HepG2 (cell line): Measurements from ENCODE around the gene CTBP1. TPM values are rescaled to one million over a fixed set of nuclear protein-coding genes. Genes with fewer than 3 reads are reported as not detected.

Source experiments
- ARNT ChIP-seq: fragments of 450-650 bp; IDR thresholded peaks from 2 replicates; pipeline ENCODE4 v1.6.1; 2017
- ATF2 ChIP-seq: sonication (generic); formaldehyde crosslinking; IDR thresholded peaks from 2 replicates; pipeline ENCODE4 v1.4.0; 2020; ENCODE audit warnings: missing genetic modification reagents
- BHLHE40 ChIP-seq: IDR thresholded peaks from 2 replicates; pipeline ENCODE4 v1.6.1; 2011; ENCODE audit warnings: low read length, improper control_type of control experiment
- BRCA1 ChIP-seq: sonication (generic); formaldehyde crosslinking; IDR thresholded peaks from 2 replicates; pipeline ENCODE4 v1.4.0; 2020; ENCODE audit warnings: missing genetic modification reagents
- FOXP1 ChIP-seq, 2 experiments: fragments of 450-650 bp in 1 of 2; IDR thresholded peaks; 2 replicates each; pipeline ENCODE4 v1.6.1; 2017 to 2018; ENCODE audit warnings: antibody characterized with exemption in 1 of 2
- KLF11 ChIP-seq: IDR thresholded peaks from 2 replicates; pipeline ENCODE4 v1.6.1; 2016; ENCODE audit warnings: missing compliant biosample characterization
- LBX2 ChIP-seq: sonication (generic); formaldehyde crosslinking; IDR thresholded peaks from 2 replicates; pipeline ENCODE4 v1.5.0; 2020; ENCODE audit warnings: missing genetic modification reagents, mild to moderate bottlenecking, borderline replicate concordance
- RAD21 ChIP-seq: fragments of 450-650 bp; formaldehyde crosslinking; IDR thresholded peaks from 2 replicates; pipeline ENCODE4 v1.5.0; 2020; ENCODE audit warnings: mild to moderate bottlenecking
- SMC3 ChIP-seq: IDR thresholded peaks from 2 replicates; pipeline ENCODE4 v1.6.1; 2011; ENCODE audit warnings: low read length, improper control_type of control experiment
- STAG1 ChIP-seq: sonication (generic); formaldehyde crosslinking; IDR thresholded peaks from 2 replicates; pipeline ENCODE4 v1.4.0; 2020; ENCODE audit warnings: missing genetic modification reagents
- TAF15 ChIP-seq: fragments of 200-400 bp; formaldehyde crosslinking; IDR thresholded peaks from one replicate; pipeline ENCODE4 v1.6.1; 2018; ENCODE audit warnings: mild to moderate bottlenecking, low read depth, low read length; ENCODE audit not compliant: poor library complexity, severe bottlenecking
- ZBTB38 ChIP-seq: sonication (generic); formaldehyde crosslinking; IDR thresholded peaks from 2 replicates; pipeline ENCODE4 v1.5.1; 2020; ENCODE audit warnings: mild to moderate bottlenecking, missing genetic modification reagents
- ZC3H13 ChIP-seq: sonication (generic); formaldehyde crosslinking; IDR thresholded peaks from 2 replicates; pipeline ENCODE4 v1.8.1; 2023; ENCODE audit warnings: mild to moderate bottlenecking, missing genetic modification reagents, moderate library complexity
- ZNF234 ChIP-seq: sonication (generic); formaldehyde crosslinking; conservative IDR thresholded peaks from 2 replicates; pipeline ENCODE4 v1.5.1; 2020; ENCODE audit warnings: mild to moderate bottlenecking, missing genetic modification reagents
- ZNF367 ChIP-seq: sonication (generic); formaldehyde crosslinking; IDR thresholded peaks from 2 replicates; pipeline ENCODE4 v1.4.0; 2020; ENCODE audit warnings: missing genetic modification reagents, borderline replicate concordance
- ZNF383 ChIP-seq: sonication (generic); formaldehyde crosslinking; IDR thresholded peaks from 2 replicates; pipeline ENCODE4 v1.4.0; 2020; ENCODE audit warnings: missing genetic modification reagents, mild to moderate bottlenecking, borderline replicate concordance
- ZNF563 ChIP-seq: sonication (generic); formaldehyde crosslinking; IDR thresholded peaks from 2 replicates; pipeline ENCODE4 v1.8.0; 2022; ENCODE audit warnings: mild to moderate bottlenecking, moderate library complexity, missing genetic modification reagents
- ZNF580 ChIP-seq: IDR thresholded peaks from 2 replicates; pipeline ENCODE4 v1.6.1; 2016; ENCODE audit warnings: low read depth, borderline replicate concordance
- ZNF605 ChIP-seq: sonication (generic); formaldehyde crosslinking; IDR thresholded peaks from 2 replicates; pipeline ENCODE4 v1.8.0; 2022; ENCODE audit warnings: mild to moderate bottlenecking, missing genetic modification reagents
- ZNF816 ChIP-seq: sonication (generic); formaldehyde crosslinking; IDR thresholded peaks from 2 replicates; pipeline ENCODE4 v1.8.0; 2022; ENCODE audit warnings: missing genetic modification reagents, mild to moderate bottlenecking, borderline replicate concordance
- ZNF850 ChIP-seq: sonication (generic); formaldehyde crosslinking; conservative IDR thresholded peaks from 2 replicates; pipeline ENCODE4 v1.9.0; 2021; ENCODE audit warnings: mild to moderate bottlenecking, missing genetic modification reagents
- polyA plus RNA-seq, 8 experiments: library from polyadenylated mRNA; depleted of rRNA in 3 of 8; stranded (reverse) in 7 of 8; unstranded in 1 of 8; fragments of >200 nt; fragmentation: Illumina TruSeq in 4 of 8; extraction: Trizol in 4 of 8; gene quantifications; 2 replicates each; pipeline versions ENCODE4 v1.2.1 to v1.2.3, GENCODE V29; 2011 to 2016; ENCODE audit warnings: low read depth in 4 of 8, missing spikeins in 1 of 8, mixed read lengths in 1 of 8; ENCODE audit not compliant: insufficient read depth in 1 of 8
- total RNA-seq, 5 experiments: library from RNA; depleted of rRNA; stranded (reverse); fragments of >200 nt; fragmentation: Illumina TruSeq; extraction: Trizol; gene quantifications; 2 replicates each; pipeline ENCODE4 v1.2.3, GENCODE V29; 2016; ENCODE audit warnings: low read depth in 1 of 5
- TF ChIP-seq, protein P1 (sequence below): sonication (generic); formaldehyde crosslinking; IDR thresholded peaks from 2 replicates; pipeline ENCODE4 v1.5.0; 2020; ENCODE audit warnings: mild to moderate bottlenecking, missing genetic modification reagents, moderate library complexity
- TF ChIP-seq, protein P2 (sequence below): fragments of 450-650 bp; IDR thresholded peaks from 2 replicates; pipeline ENCODE4 v1.6.1; 2016
- TF ChIP-seq, protein P3 (sequence below), 2 experiments: fragments of 450-650 bp in 1 of 2; sonication (generic) in 1 of 2; formaldehyde crosslinking; IDR thresholded peaks; 2 replicates each; pipeline versions ENCODE4 v1.5.0 to v1.8.0; 2020 to 2022; ENCODE audit warnings: mild to moderate bottlenecking in 1 of 2, missing genetic modification reagents in 1 of 2

Gene CTBP1
- total and polyA plus RNA-seq, 2 of the 13 experiments (the other 11 are each of a cell fraction or from before 2014, with no cell fraction given) = 78.5 to 112 TPM

- TF ChIP-seq, protein P1, sequence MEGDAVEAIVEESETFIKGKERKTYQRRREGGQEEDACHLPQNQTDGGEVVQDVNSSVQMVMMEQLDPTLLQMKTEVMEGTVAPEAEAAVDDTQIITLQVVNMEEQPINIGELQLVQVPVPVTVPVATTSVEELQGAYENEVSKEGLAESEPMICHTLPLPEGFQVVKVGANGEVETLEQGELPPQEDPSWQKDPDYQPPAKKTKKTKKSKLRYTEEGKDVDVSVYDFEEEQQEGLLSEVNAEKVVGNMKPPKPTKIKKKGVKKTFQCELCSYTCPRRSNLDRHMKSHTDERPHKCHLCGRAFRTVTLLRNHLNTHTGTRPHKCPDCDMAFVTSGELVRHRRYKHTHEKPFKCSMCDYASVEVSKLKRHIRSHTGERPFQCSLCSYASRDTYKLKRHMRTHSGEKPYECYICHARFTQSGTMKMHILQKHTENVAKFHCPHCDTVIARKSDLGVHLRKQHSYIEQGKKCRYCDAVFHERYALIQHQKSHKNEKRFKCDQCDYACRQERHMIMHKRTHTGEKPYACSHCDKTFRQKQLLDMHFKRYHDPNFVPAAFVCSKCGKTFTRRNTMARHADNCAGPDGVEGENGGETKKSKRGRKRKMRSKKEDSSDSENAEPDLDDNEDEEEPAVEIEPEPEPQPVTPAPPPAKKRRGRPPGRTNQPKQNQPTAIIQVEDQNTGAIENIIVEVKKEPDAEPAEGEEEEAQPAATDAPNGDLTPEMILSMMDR (CRISPR knock-in tag) = peak; percentile 59
- TF ChIP-seq ZNF605 (CRISPR knock-in tag) = peak; percentile 93
- TF ChIP-seq ZBTB38 (CRISPR knock-in tag) = peak; percentile 91
- no peak for TF ChIP-seq FOXP1 (IDR thresholded peaks at IDR 0.05)
- 0 out of 2 replicates have a peak, but pooled peaks have one; percentile 20 for TF ChIP-seq FOXP1 (CRISPR knock-in tag; IDR thresholded peaks at IDR 0.05)
- TF ChIP-seq ZNF383 (CRISPR knock-in tag) = 0 out of 2 replicates have a peak, but pooled peaks have one; percentile 41
- TF ChIP-seq ARNT = no peak
- TF ChIP-seq, protein P2, sequence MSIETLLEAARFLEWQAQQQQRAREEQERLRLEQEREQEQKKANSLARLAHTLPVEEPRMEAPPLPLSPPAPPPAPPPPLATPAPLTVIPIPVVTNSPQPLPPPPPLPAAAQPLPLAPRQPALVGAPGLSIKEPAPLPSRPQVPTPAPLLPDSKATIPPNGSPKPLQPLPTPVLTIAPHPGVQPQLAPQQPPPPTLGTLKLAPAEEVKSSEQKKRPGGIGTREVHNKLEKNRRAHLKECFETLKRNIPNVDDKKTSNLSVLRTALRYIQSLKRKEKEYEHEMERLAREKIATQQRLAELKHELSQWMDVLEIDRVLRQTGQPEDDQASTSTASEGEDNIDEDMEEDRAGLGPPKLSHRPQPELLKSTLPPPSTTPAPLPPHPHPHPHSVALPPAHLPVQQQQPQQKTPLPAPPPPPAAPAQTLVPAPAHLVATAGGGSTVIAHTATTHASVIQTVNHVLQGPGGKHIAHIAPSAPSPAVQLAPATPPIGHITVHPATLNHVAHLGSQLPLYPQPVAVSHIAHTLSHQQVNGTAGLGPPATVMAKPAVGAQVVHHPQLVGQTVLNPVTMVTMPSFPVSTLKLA = peak; percentile 70
- TF ChIP-seq ZC3H13 (CRISPR knock-in tag) = peak; percentile 83; the same call in 1 of the 2 replicates
- no peak for TF ChIP-seq ZNF563
- TF ChIP-seq RAD21 (CRISPR knock-in tag) = peak; percentile 46
- TF ChIP-seq ZNF367 = no peak
- TF ChIP-seq ZNF234 = no peak
- TF ChIP-seq STAG1 (CRISPR knock-in tag) = no peak
- TF ChIP-seq LBX2 (CRISPR knock-in tag) = peak; percentile 91; the same call in 1 of the 2 replicates
- TF ChIP-seq BRCA1 (CRISPR knock-in tag) = no peak
- TF ChIP-seq ATF2 (CRISPR knock-in tag) = peak; percentile 80; the same call in 1 of the 2 replicates
- peak; percentile 48 for TF ChIP-seq TAF15
- TF ChIP-seq ZNF816 (CRISPR knock-in tag) = no peak
- TF ChIP-seq, protein P3, sequence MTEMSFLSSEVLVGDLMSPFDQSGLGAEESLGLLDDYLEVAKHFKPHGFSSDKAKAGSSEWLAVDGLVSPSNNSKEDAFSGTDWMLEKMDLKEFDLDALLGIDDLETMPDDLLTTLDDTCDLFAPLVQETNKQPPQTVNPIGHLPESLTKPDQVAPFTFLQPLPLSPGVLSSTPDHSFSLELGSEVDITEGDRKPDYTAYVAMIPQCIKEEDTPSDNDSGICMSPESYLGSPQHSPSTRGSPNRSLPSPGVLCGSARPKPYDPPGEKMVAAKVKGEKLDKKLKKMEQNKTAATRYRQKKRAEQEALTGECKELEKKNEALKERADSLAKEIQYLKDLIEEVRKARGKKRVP (CRISPR knock-in tag; IDR thresholded peaks at IDR 0.05) = peak in 1 of 2 experiments; percentile 72; a peak in 2 of 4 replicates
- peak; percentile 39; the same call in 1 of the 2 replicates for TF ChIP-seq BHLHE40
- 0 out of 2 replicates have a peak, but pooled peaks have one; percentile 29 for TF ChIP-seq KLF11
- no peak for TF ChIP-seq SMC3
- no peak for TF ChIP-seq ZNF850
- peak; percentile 93; the same call in 1 of the 2 replicates for TF ChIP-seq ZNF580 (CRISPR knock-in tag)
Measured at GRCh38 chr4:1204828-1205585, 43.9 kb downstream of the CTBP1 start (continued).
